HG02610 (cell line): ENCODE results near the gene UBIAD1.

Source experiments
- ATAC-seq: cut with Tn5 transposase; IDR thresholded peaks from one replicate; pipeline ENCODE4 v1.9.1; 2021; ENCODE audit warnings: mild to moderate bottlenecking, moderate library complexity; ENCODE audit not compliant: unreplicated experiment

Gene UBIAD1

GRCh38 chr1:11337580-11338073 is 64.6 kb downstream of the UBIAD1 start:
- no peak for ATAC-seq
